Raji (cell line): ENCODE data around the gene C19orf44.

ENCODE experiments used
- POLR2A ChIP-seq: IDR thresholded peaks from 2 replicates; pipeline ENCODE4 v1.6.1; 2011; ENCODE audit warnings: low read depth, low read length, control low read depth; ENCODE audit not compliant: insufficient read depth

The C19orf44 gene

GRCh38 chr19:16462757-16463250, 33.4 kb upstream of the C19orf44 start:
- no peak for TF ChIP-seq POLR2A

- TF ChIP-seq POLR2A, result no peak
These were observed 32.7 kb upstream of the C19orf44 start for GRCh38 chr19:16463341-16463990.

GRCh38 chr19:16463991-16464575, 32.1 kb upstream of the C19orf44 start:
- no peak for TF ChIP-seq POLR2A

- TF ChIP-seq POLR2A, result no peak
These were observed 31.0 kb upstream of the C19orf44 start for GRCh38 chr19:16465239-16465638.

GRCh38 chr19:16467581-16467980, 28.6 kb upstream of the C19orf44 start:
- no peak for TF ChIP-seq POLR2A

GRCh38 chr19:16470541-16470910, 25.7 kb upstream of the C19orf44 start:
- TF ChIP-seq POLR2A, result no peak

GRCh38 chr19:16470911-16471811, 25.0 kb upstream of the C19orf44 start:
- no peak for TF ChIP-seq POLR2A

GRCh38 chr19:16472992-16473391, 23.2 kb upstream of the C19orf44 start:
- no peak for TF ChIP-seq POLR2A

- TF ChIP-seq POLR2A, result no peak
These were observed 22.3 kb upstream of the C19orf44 start for GRCh38 chr19:16473875-16474392.

- no peak for TF ChIP-seq POLR2A
These were observed 19.8 kb upstream of the C19orf44 start for GRCh38 chr19:16476401-16476800.

- no peak for TF ChIP-seq POLR2A
These were observed 18.9 kb upstream of the C19orf44 start for GRCh38 chr19:16477311-16477710.

GRCh38 chr19:16482745-16483144, 13.4 kb upstream of the C19orf44 start:
- no peak for TF ChIP-seq POLR2A

GRCh38 chr19:16496613-16496983, 404 bp downstream of the C19orf44 start:
- TF ChIP-seq POLR2A, result no peak

GRCh38 chr19:16497042-16497441, 848 bp downstream of the C19orf44 start:
- TF ChIP-seq POLR2A, result no peak

GRCh38 chr19:16497837-16498236, 1.6 kb downstream of the C19orf44 start:
- TF ChIP-seq POLR2A, result no peak

GRCh38 chr19:16504271-16504670, 8.1 kb downstream of the C19orf44 start:
- no peak for TF ChIP-seq POLR2A
